Mucosa of descending colon (tissue), 3 donors: ENCODE results near the gene AKIRIN1. TPM values are rescaled to one million over a fixed set of nuclear protein-coding genes. Genes with fewer than 3 reads are reported as not detected.
"Not testable (repeated sequence)": the region's sequence is repeated elsewhere in the genome, so short reads cannot be mapped to it uniquely, and the experiment has no call there.

ENCODE experiments used
- ATAC-seq: fragments of 200-7000 bp; cut with Tn5 transposase; one replicate; pipeline ENCODE4 v1.9.1; 2020; ENCODE audit warnings: mild to moderate bottlenecking, moderate library complexity
- DNase-seq, 3 donors: peaks; one replicate each; pipeline ENCODE4 v3.0.0-alpha.2; 2020
- H3K36me3 ChIP-seq: fragments of 200-600 bp; one replicate; pipeline ENCODE4 v1.8.0; 2021; ENCODE audit warnings: low read depth, mild to moderate bottlenecking
- H3K4me1 ChIP-seq: fragments of 200-600 bp; one replicate; pipeline ENCODE4 v1.8.0; 2021; ENCODE audit warnings: low read depth, mild to moderate bottlenecking
- H3K4me3 ChIP-seq: fragments of 200-600 bp; one replicate; pipeline ENCODE4 v1.8.0; 2021; ENCODE audit warnings: mild to moderate bottlenecking
- H3K9me3 ChIP-seq: fragments of 200-600 bp; one replicate; pipeline ENCODE4 v1.8.0; 2021; ENCODE audit warnings: mild to moderate bottlenecking
- CTCF ChIP-seq: fragments of 200-600 bp; IDR thresholded peaks from one replicate; pipeline ENCODE4 v1.8.0; 2022; ENCODE audit warnings: antibody characterized with exemption, mild to moderate bottlenecking
- intact Hi-C, 2 donors: fragments of 100-400 bp; cut with DNase I in 1 of 2; cut with micrococcal nuclease in 1 of 2; formaldehyde crosslinking; loops; one replicate each; pipeline versions ENCODE4 v1.11.0 to v1.11.1; 2022; cut with DNase I, micrococcal nuclease
- total RNA-seq, 3 donors: library from RNA; stranded (reverse); fragmentation: NEBNext Ultra II Directional in 2 of 3; extraction: Animal tissue kit (Norgen Biotek cat#: 25700) in 2 of 3; gene quantifications; one replicate each; pipeline versions ENCODE4 v1.2.1 to v1.2.4, GENCODE V29; 2021 to 2023
- donor health status: DM: no; HTN: no; CAD: no; lungs with moderate emphysema.
- donor health status: DM: no; HTN: no; CAD: no.
- donor health status: DM: no; HTN: yes; CAD: no.

Gene AKIRIN1
- total RNA-seq, 3 donors from 2014 or later: 47.7 to 60.4 (median 54.5) TPM

- peaks cover 13% of the 10 kb centered on the region for H3K36me3 ChIP-seq
- H3K4me1 ChIP-seq: no peaks in the 10 kb centered on the region
- no peak for ATAC-seq
- no peaks in the 10 kb centered on the region for H3K9me3 ChIP-seq
- H3K4me3 ChIP-seq: no peak overlapping the region
- DNase-seq: no peak
- intact Hi-C loops: no loop called here
- TF ChIP-seq CTCF: no peak
Measured at GRCh38 chr1:39003281-39003680, 12.2 kb downstream of the AKIRIN1 start.

GRCh38 chr1:39003794-39004193, 12.7 kb downstream of the AKIRIN1 start:
- TF ChIP-seq CTCF: no peak
- intact Hi-C loops: no loop called here
- no peaks in the 10 kb centered on the region for H3K4me1 ChIP-seq
- no peak for DNase-seq
- no peak for ATAC-seq
- no peak overlapping the region for H3K4me3 ChIP-seq
- H3K9me3 ChIP-seq: no peaks in the 10 kb centered on the region
- peaks cover 10% of the 10 kb centered on the region for H3K36me3 ChIP-seq

GRCh38 chr1:39006287-39006686, 15.2 kb downstream of the AKIRIN1 start:
- peaks cover 10% of the 10 kb centered on the region for H3K36me3 ChIP-seq
- no peak overlapping the region for H3K4me3 ChIP-seq
- H3K4me1 ChIP-seq: no peaks in the 10 kb centered on the region
- H3K9me3 ChIP-seq: no peaks in the 10 kb centered on the region
- ATAC-seq (no peak), DNase-seq (no peak)
- intact Hi-C loops: no loop called here
- no peak for TF ChIP-seq CTCF

- ATAC-seq: no peak
- H3K9me3 ChIP-seq: no peaks in the 10 kb centered on the region
- no peaks in the 10 kb centered on the region for H3K4me1 ChIP-seq
- DNase-seq: no peak
- intact Hi-C loops: no loop called here
- no peak overlapping the region for H3K4me3 ChIP-seq
- TF ChIP-seq CTCF: no peak
- H3K36me3 ChIP-seq: peaks cover 10% of the 10 kb centered on the region
Measured at GRCh38 chr1:39006726-39007645, 15.9 kb downstream of the AKIRIN1 start.

- H3K9me3 ChIP-seq, H3K36me3 ChIP-seq, DNase-seq, H3K4me3 ChIP-seq, intact Hi-C loops, H3K4me1 ChIP-seq: not testable (repeated sequence)
- ATAC-seq: peak; percentile 22
Measured at GRCh38 chr1:39014956-39015355, 23.9 kb downstream of the AKIRIN1 start.

GRCh38 chr1:39016604-39017171, 25.6 kb downstream of the AKIRIN1 start:
- Histone ChIP-seq H3K4me3 (no peak overlapping the region), H3K4me1 (no peaks in the 10 kb centered on the region), H3K9me3 (no peaks in the 10 kb centered on the region), H3K36me3 (no peaks in the 10 kb centered on the region)
- DNase-seq: no peak
- no peak for TF ChIP-seq CTCF
- intact Hi-C loops: no loop called here
- ATAC-seq: peak; percentile 14
